Spleen (tissue), 11 donors: Measurements from ENCODE around the gene MCRIP1. TPM values are rescaled to one million over a fixed set of nuclear protein-coding genes. Genes with fewer than 3 reads are reported as not detected.

Experiments used
- DNase-seq: peaks from one replicate; pipeline ENCODE4 v3.0.0-alpha.2; 2020
- H3K27ac ChIP-seq, 8 donors: fragments of 200-600 bp; sonication (generic) in 7 of 8; 1 replicate in 4 of 8; 2 replicates in 4 of 8; pipeline versions ENCODE4 v1.5.0 to v1.8.0; 2016 to 2021; ENCODE audit warnings: inconsistent platforms in 4 of 8, mild to moderate bottlenecking in 4 of 8, moderate library complexity in 1 of 8
- H3K27me3 ChIP-seq, 7 donors: fragments of 200-600 bp; sonication (generic) in 6 of 7; replicated peaks in 1 of 7; 1 replicate in 4 of 7; 2 replicates in 3 of 7; pipeline versions ENCODE4 v1.5.0 to v1.8.0; 2016 to 2021; ENCODE audit warnings: inconsistent platforms in 3 of 7, mild to moderate bottlenecking in 1 of 7
- H3K36me3 ChIP-seq, 6 donors: fragments of 200-600 bp; sonication (generic) in 5 of 6; 1 replicate in 4 of 6; 2 replicates in 2 of 6; pipeline versions ENCODE4 v1.5.0 to v1.8.0; 2016 to 2021; ENCODE audit warnings: inconsistent platforms in 2 of 6
- H3K4me1 ChIP-seq, 6 donors: fragments of 200-600 bp; sonication (generic) in 5 of 6; 1 replicate in 3 of 6; 2 replicates in 3 of 6; pipeline versions ENCODE4 v1.5.0 to v1.8.0; 2016 to 2021; ENCODE audit warnings: inconsistent platforms in 3 of 6
- H3K4me3 ChIP-seq, 8 donors: fragments of 200-600 bp; sonication (generic) in 7 of 8; 1 replicate in 4 of 8; 2 replicates in 4 of 8; pipeline versions ENCODE4 v1.5.0 to v1.8.0; 2016 to 2021; ENCODE audit warnings: inconsistent platforms in 4 of 8, mild to moderate bottlenecking in 4 of 8, moderate library complexity in 2 of 8
- H3K9me3 ChIP-seq, 8 donors: fragments of 200-600 bp; sonication (generic) in 7 of 8; 1 replicate in 4 of 8; 2 replicates in 4 of 8; pipeline versions ENCODE4 v1.5.0 to v1.8.0; 2016 to 2021; ENCODE audit warnings: inconsistent platforms in 4 of 8
- CTCF ChIP-seq, 11 experiments: fragments of 200-600 bp in 7 of 11; fragments of 450-650 bp in 4 of 11; sonication (generic) in 4 of 11; IDR thresholded peaks in 8 of 11; conservative IDR thresholded peaks in 3 of 11; 1 replicate in 7 of 11; 2 replicates in 4 of 11; pipeline versions ENCODE4 v1.4.0 to v1.8.0; 2016 to 2021; ENCODE audit warnings: antibody characterized with exemption in 11 of 11, inconsistent platforms in 4 of 11, mild to moderate bottlenecking in 1 of 11
- POLR2A ChIP-seq, 3 donors: fragments of 450-650 bp; IDR thresholded peaks; one replicate each; pipeline ENCODE4 v1.5.1; 2017; ENCODE audit warnings: antibody characterized with exemption in 3 of 3, mild to moderate bottlenecking in 1 of 3
- POLR2AphosphoS5 ChIP-seq, 3 donors: sonication (generic); formaldehyde crosslinking; IDR thresholded peaks; one replicate each; pipeline ENCODE4 v1.5.1; 2017; ENCODE audit warnings: antibody characterized with exemption in 3 of 3
- WGBS, 5 donors: extraction: QIAGEN DNeasy Blood & Tissue Kit in 3 of 5; methylation state at CpG; one replicate each; pipeline versions ENCODE4 v1.1.5 to v1.1.7; 2013 to 2018; 5-methylcytosine and 5-hydroxymethylcytosine counted together
- intact Hi-C: fragments of 100-400 bp; cut with DNase I; formaldehyde crosslinking; loops from one replicate; pipeline ENCODE4 v1.15.0; 2023; ENCODE audit warnings: low total_unique reads
- polyA plus RNA-seq, 3 donors: library from polyadenylated mRNA; stranded (reverse); fragments of 200-250 nt; gene quantifications; one replicate each; pipeline ENCODE4 v1.2.1, GENCODE V29; 2013
- total RNA-seq, 7 donors: library from RNA; depleted of rRNA in 3 of 7; stranded (reverse); fragments of >200 nt in 3 of 7; fragmentation: NEBNext Ultra II Directional in 4 of 7; extraction: Animal tissue kit (Norgen Biotek cat#: 25700) in 4 of 7; gene quantifications; one replicate each; pipeline versions ENCODE4 v1.1.0 to v1.2.1, GENCODE V29; 2016 to 2021
- donor health status: healthy with polysubstance abuse.
- donor health status: DM: no; HTN: no; CAD: no; lungs with moderate emphysema.
- donor health status: DM: no; HTN: no; CAD: no.
- donor health status: Bipolar disorder and iron deficiency.
- donor health status: healthy.
- donor health status: DM: no; HTN: no; CAD: no.
- donor health status: DM: yes; HTN: yes; CAD: no.

The MCRIP1 gene
- total and polyA plus RNA-seq, 10 donors, result 47.5 to 182 (median 64.6) TPM

GRCh38 chr17:81845361-81845760 lies 12.3 kb upstream of the MCRIP1 start:
- H3K9me3 ChIP-seq, result no peaks in the 10 kb centered on the region
- H3K36me3 ChIP-seq, result peaks cover 0 to 87% (median 78%) of the 10 kb centered on the region in 6 donors
- H3K4me3 ChIP-seq, result no peak overlapping the region
- WGBS, 5 donors, result 79 to 91% (median 85%) methylated on average over 12 to 13 of the region's 13 CpGs
- no peak for TF ChIP-seq CTCF (IDR thresholded peaks at IDR 0.05 in 8 of 11, conservative IDR thresholded peaks at IDR 0.05 in 3 of 11)
- no peak for TF ChIP-seq POLR2AphosphoS5 (IDR thresholded peaks at IDR 0.05)
- TF ChIP-seq POLR2A (IDR thresholded peaks at IDR 0.05), result no peak
- peak; percentile 64 for DNase-seq
- no peaks in the 10 kb centered on the region for H3K27me3 ChIP-seq
- peaks cover 0 to 52% (median 27%) of the 10 kb centered on the region in 6 donors for H3K4me1 ChIP-seq
- intact Hi-C loops, result no loop called here
- peak overlapping the region in 1 of 8 donors; percentile 54 for H3K27ac ChIP-seq

GRCh38 chr17:81844887-81845286 lies 11.8 kb upstream of the MCRIP1 start:
- H3K9me3 ChIP-seq, result no peaks in the 10 kb centered on the region
- TF ChIP-seq POLR2A (IDR thresholded peaks at IDR 0.05) (no peak), POLR2AphosphoS5 (IDR thresholded peaks at IDR 0.05) (peak; percentile 0 to 42 (median 20))
- H3K4me1 ChIP-seq, result peaks cover 0 to 53% (median 27%) of the 10 kb centered on the region in 6 donors
- DNase-seq, result peak; percentile 53
- H3K4me3 ChIP-seq, result no peak overlapping the region
- intact Hi-C loops, result no loop called here
- 90 to 94% (median 92%) methylated on average over 11 to 13 of the region's 13 CpGs for WGBS, 5 donors
- H3K27me3 ChIP-seq, result no peaks in the 10 kb centered on the region
- peaks cover 0 to 82% (median 75%) of the 10 kb centered on the region in 6 donors for H3K36me3 ChIP-seq
- H3K27ac ChIP-seq, result peak overlapping the region in 2 of 8 donors; percentile 47 to 54

GRCh38 chr17:81844327-81844851 lies 11.3 kb upstream of the MCRIP1 start:
- H3K4me1 ChIP-seq, result peaks cover 0 to 53% (median 27%) of the 10 kb centered on the region in 6 donors
- intact Hi-C loops, result no loop called here
- no peak for TF ChIP-seq CTCF (IDR thresholded peaks at IDR 0.05 in 8 of 11, conservative IDR thresholded peaks at IDR 0.05 in 3 of 11)
- TF ChIP-seq POLR2AphosphoS5 (IDR thresholded peaks at IDR 0.05), result peak; percentile 22 to 72 (median 46)
- TF ChIP-seq POLR2A (IDR thresholded peaks at IDR 0.05), result no peak
- no peak overlapping the region for H3K4me3 ChIP-seq
- H3K27me3 ChIP-seq, result no peaks in the 10 kb centered on the region
- peak overlapping the region in 3 of 8 donors; percentile 40 to 54 (median 47) for H3K27ac ChIP-seq
- 77 to 91% (median 83%) methylated on average over 10 to 14 of the region's 14 CpGs for WGBS, 5 donors
- H3K9me3 ChIP-seq, result no peaks in the 10 kb centered on the region
- peaks cover 0 to 77% (median 70%) of the 10 kb centered on the region in 6 donors for H3K36me3 ChIP-seq
- DNase-seq, result peak; percentile 77

- Histone ChIP-seq H3K36me3 (peaks cover 0 to 71% (median 64%) of the 10 kb centered on the region in 6 donors), H3K4me1 (peaks cover 0 to 55% (median 27%) of the 10 kb centered on the region in 6 donors), H3K9me3 (no peaks in the 10 kb centered on the region), H3K4me3 (no peak overlapping the region), H3K27ac (peak overlapping the region in 6 of 8 donors; percentile 14 to 54 (median 40)), H3K27me3 (no peaks in the 10 kb centered on the region)
- no peak for TF ChIP-seq POLR2A (IDR thresholded peaks at IDR 0.05)
- peak; percentile 54 for DNase-seq
- intact Hi-C loops, result no loop called here
- WGBS, 5 donors, result 69 to 93% (median 81%) methylated on average over 27 to 30 of the region's 30 CpGs
These were observed 10.7 kb upstream of the MCRIP1 start for GRCh38 chr17:81843713-81844326.
